ENCODE measurements around the gene FOXP2.

The FOXP2 gene

DNA sequence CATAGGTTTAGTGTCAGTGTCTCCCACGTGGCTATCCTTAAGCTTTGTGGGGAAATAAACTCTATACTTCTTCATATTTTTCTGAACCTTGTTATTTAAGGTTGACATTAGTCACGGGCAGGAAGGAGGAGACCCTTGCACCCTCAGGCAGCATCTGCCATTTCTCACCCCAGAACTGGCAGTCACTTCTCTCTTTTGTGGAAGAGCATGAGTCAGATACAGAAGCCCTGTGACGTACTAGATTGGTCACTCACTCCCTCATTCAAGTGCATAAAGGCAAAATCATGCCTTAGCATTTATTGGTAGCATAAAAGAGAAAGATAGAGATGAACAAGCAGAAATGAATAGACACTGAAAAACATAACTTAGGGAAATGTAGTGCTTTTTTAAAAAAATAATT is 301.3 kb downstream of the FOXP2 start:
- peaks cover 6% of the 10 kb centered on the region for H3K4me1 Mint-ChIP-seq
- H3K27ac Mint-ChIP-seq = no peak overlapping the region
- no peak for DNase-seq (ENCODE audit: low spot score in 2 of 2)
- H3K4me3 Mint-ChIP-seq = no peak overlapping the region
- no peaks in the 10 kb centered on the region for H3K9me3 Mint-ChIP-seq
- H3K36me3 Mint-ChIP-seq = no peaks in the 10 kb centered on the region
- peak; percentile 91 for ATAC-seq

DNA sequence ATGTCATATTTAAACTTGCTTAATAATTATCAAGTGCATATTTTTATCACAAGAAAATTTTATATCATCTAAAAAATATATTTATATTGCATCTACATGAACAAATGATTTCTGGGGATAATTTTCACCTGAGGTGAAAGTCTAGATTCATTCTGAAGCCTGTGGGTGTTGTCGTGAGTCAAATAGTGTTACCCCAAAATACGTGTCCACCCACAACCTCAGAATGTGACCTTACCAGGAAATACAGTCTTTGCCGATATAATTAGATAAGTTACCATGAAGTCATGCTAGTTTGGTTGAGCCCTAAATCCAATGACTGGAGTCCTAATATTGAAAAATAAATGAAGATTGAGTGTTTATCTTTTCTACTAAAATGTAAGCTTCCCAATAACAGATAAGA is 304.2 kb downstream of the FOXP2 start:
- no peak for DNase-seq (ENCODE audit: low spot score in 2 of 2)
- no peaks in the 10 kb centered on the region for H3K36me3 Mint-ChIP-seq
- peak; percentile 88 for ATAC-seq
- no peak overlapping the region for H3K27ac Mint-ChIP-seq
- H3K4me3 Mint-ChIP-seq = no peak overlapping the region
- H3K9me3 Mint-ChIP-seq = no peaks in the 10 kb centered on the region
- peaks cover 10% of the 10 kb centered on the region for H3K4me1 Mint-ChIP-seq

DNA sequence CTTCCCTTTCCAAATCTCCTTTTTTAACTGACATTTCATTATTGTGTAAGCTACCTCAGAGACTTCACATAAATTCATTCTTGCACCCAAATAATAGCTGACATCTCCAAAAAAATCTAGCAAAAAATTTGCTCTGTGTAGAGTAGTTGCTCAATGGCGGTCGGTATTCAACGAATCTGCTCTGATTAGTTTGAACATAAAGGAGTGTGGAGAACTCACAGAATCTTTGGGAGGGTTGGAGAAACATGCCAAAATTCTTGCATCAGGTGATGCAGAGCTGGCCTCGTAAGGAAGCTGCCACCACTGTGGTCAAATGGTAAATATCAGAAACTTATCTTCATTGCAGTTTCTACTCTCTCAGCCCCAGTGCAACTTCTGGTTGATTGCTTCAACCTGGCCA is 306.1 kb downstream of the FOXP2 start:
- Mint-ChIP-seq H3K27ac (no peak overlapping the region), H3K9me3 (no peaks in the 10 kb centered on the region), H3K4me1 (peaks cover 8% of the 10 kb centered on the region), H3K4me3 (no peak overlapping the region), H3K36me3 (no peaks in the 10 kb centered on the region)
- DNase-seq (ENCODE audit: low spot score in 2 of 2) (no peak), ATAC-seq (no peak)

DNA sequence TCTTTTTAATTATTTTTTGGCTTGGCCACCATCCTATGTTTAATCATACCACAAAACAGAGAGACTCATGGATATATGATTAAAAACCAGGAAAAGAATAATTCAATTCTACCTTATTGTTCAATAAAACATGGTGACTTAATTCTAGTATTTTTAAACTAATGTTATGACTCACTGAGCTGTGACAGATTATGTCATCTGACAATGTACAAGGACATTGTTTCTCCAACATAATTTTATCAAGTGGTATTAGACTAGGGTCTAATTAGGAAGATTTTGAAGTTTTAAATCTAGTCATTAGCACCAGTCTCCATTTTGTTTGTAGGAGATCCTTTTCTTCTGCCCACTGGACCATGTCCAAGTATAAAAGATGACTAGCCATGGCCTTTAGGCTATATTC is 307.9 kb downstream of the FOXP2 start:
- no peak overlapping the region for H3K27ac Mint-ChIP-seq
- no peaks in the 10 kb centered on the region for H3K9me3 Mint-ChIP-seq
- H3K36me3 Mint-ChIP-seq = no peaks in the 10 kb centered on the region
- ATAC-seq = no peak
- no peak overlapping the region for H3K4me3 Mint-ChIP-seq
- peaks cover 4% of the 10 kb centered on the region for H3K4me1 Mint-ChIP-seq
- DNase-seq (ENCODE audit: low spot score in 2 of 2) = no peak

DNA sequence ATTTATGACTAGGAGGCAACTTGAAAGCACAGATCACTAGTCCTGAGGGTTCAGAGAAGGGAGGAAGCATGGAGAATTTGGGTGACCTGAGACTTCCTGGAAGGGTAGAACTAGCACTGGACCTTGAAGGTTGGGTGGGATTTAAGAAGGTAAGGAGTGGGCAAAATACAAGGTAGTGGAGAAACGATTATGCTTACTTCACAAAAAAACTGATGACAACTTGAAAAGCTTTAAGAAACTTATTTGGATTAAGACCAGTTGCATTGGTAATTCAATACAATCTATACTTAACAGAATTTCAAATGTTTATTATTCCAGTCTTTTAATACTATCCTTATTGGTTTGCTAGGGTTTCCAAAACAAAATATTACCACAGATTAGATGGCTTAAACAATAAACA is 308.7 kb downstream of the FOXP2 start:
- no peak overlapping the region for H3K27ac Mint-ChIP-seq
- peaks cover 4% of the 10 kb centered on the region for H3K4me1 Mint-ChIP-seq
- ATAC-seq = no peak

DNA sequence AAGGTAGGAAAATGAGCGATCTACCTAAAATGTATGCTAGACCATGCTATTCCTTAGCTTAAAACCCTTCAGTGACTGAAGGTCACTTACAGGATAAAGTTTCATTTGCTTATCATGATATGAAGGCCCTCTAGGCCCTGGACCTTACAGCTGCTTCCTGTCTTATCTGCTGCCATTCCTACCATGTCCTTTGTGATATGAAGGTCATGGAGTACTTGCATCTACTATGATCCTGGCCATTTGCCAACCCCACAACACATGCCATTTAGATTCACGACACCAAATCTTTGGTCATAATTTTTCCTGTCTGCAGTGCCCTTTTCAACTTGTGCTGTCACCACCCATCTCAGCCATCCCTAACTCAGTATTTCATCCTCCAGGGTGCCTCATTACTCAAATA is 325.5 kb downstream of the FOXP2 start:
- H3K9me3 Mint-ChIP-seq = no peaks in the 10 kb centered on the region
- H3K4me1 Mint-ChIP-seq = no peaks in the 10 kb centered on the region
- H3K4me3 Mint-ChIP-seq = no peak overlapping the region
- ATAC-seq (no peak), DNase-seq (ENCODE audit: low spot score in 2 of 2) (no peak)
- no peaks in the 10 kb centered on the region for H3K36me3 Mint-ChIP-seq
- H3K27ac Mint-ChIP-seq = no peak overlapping the region

More for the DNA sequence above, 308.7 kb downstream of the FOXP2 start:
- no peaks in the 10 kb centered on the region for H3K36me3 Mint-ChIP-seq
- no peak overlapping the region for H3K4me3 Mint-ChIP-seq
- DNase-seq (ENCODE audit: low spot score in 2 of 2) = no peak
- H3K9me3 Mint-ChIP-seq = no peaks in the 10 kb centered on the region

DNA sequence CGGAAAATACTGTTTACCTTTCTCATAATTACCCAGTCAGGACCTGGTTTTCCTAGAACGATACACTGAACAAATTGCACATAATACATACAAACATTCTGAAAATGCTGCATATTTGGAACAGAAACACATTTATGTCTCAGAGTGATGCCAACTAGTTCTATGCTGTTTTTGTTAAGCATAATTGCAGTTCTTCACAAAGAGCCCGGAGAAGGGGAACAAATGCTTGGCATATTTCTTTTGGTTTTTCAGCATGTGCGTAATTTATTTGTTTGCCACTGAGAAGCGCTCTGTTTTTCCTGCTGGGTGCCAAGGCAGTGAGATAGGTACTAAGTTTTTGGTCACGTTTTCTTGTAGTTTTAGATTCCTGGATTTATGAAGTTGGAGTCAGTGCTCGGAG is 326.3 kb downstream of the FOXP2 start:
- no peak for DNase-seq (ENCODE audit: low spot score in 2 of 2)
- H3K9me3 Mint-ChIP-seq = no peaks in the 10 kb centered on the region
- ATAC-seq = no peak
- H3K27ac Mint-ChIP-seq = no peak overlapping the region
- no peaks in the 10 kb centered on the region for H3K4me1 Mint-ChIP-seq
- no peaks in the 10 kb centered on the region for H3K36me3 Mint-ChIP-seq
- H3K4me3 Mint-ChIP-seq = no peak overlapping the region

DNA sequence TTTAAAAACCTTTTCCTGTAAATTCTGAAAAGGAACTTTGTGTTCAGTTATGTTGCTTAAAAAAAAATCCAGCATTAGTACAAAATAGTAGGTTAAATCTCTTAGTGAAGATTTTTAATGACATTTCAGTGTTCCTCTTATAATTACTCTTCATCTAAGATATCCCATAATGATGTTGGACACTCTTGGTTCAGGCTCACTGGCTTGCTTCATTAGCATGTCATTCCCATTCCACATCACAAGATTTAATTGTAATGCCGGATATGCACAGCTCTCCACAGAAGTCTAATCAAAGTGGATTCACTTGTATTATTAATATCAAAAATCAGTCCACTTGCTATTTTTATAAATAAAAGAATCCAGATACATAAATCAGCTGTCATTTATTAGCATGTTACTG is 327.3 kb downstream of the FOXP2 start:
- no peak overlapping the region for H3K27ac Mint-ChIP-seq
- no peak for DNase-seq (ENCODE audit: low spot score in 2 of 2)
- H3K9me3 Mint-ChIP-seq = no peaks in the 10 kb centered on the region
- no peaks in the 10 kb centered on the region for H3K36me3 Mint-ChIP-seq
- no peak overlapping the region for H3K4me3 Mint-ChIP-seq
- no peak for ATAC-seq
- no peaks in the 10 kb centered on the region for H3K4me1 Mint-ChIP-seq

All from stimulated activated effector memory CD8-positive, alpha-beta T cell treated with anti-CD3 and anti-CD28 coated beads, Interleukin-12 subunit alpha, Interleukin-12 subunit beta, amount 100 ng/mL, for 72 hours (primary cell).